Esophagus muscularis mucosa (tissue), 4 donors: Measurements from ENCODE around the gene DENND6B. TPM values are rescaled to one million over a fixed set of nuclear protein-coding genes. Genes with fewer than 3 reads are reported as not detected.

Experiments used
- DNase-seq: peaks from one replicate; pipeline ENCODE4 v3.0.0-alpha.2; 2017; ENCODE audit errors: extremely low spot score
- H3K27ac ChIP-seq, 4 donors: fragments of 200-600 bp; sonication (generic); replicated peaks in 1 of 4; 1 replicate in 3 of 4; 2 replicates in 1 of 4; pipeline ENCODE4 v1.5.1; 2016 to 2019; ENCODE audit warnings: mild to moderate bottlenecking in 1 of 4
- H3K27me3 ChIP-seq, 4 donors: fragments of 200-600 bp; sonication (generic); one replicate each; pipeline versions ENCODE4 v1.5.1 to v1.6.0; 2016 to 2019
- H3K36me3 ChIP-seq, 4 donors: fragments of 200-600 bp; sonication (generic); one replicate each; pipeline ENCODE4 v1.5.1; 2016 to 2019
- H3K4me1 ChIP-seq, 4 donors: fragments of 200-600 bp; sonication (generic); one replicate each; pipeline ENCODE4 v1.5.1; 2016 to 2019
- H3K4me3 ChIP-seq, 4 donors: fragments of 200-600 bp; sonication (generic); 1 replicate in 2 of 4; 2 replicates in 2 of 4; pipeline ENCODE4 v1.5.1; 2016 to 2019; ENCODE audit warnings: mild to moderate bottlenecking in 4 of 4, moderate library complexity in 1 of 4
- H3K9me3 ChIP-seq, 4 donors: fragments of 200-600 bp; sonication (generic); 1 replicate in 3 of 4; 2 replicates in 1 of 4; pipeline ENCODE4 v1.5.1; 2016 to 2019
- EP300 ChIP-seq: sonication (generic); formaldehyde crosslinking; IDR thresholded peaks from one replicate; pipeline ENCODE4 v1.6.1; 2017; ENCODE audit warnings: antibody characterized with exemption
- POLR2A ChIP-seq: fragments of 450-650 bp; IDR thresholded peaks from one replicate; pipeline ENCODE4 v1.6.1; 2017; ENCODE audit warnings: antibody characterized with exemption, moderate library complexity, mild to moderate bottlenecking, low read depth
- POLR2AphosphoS5 ChIP-seq, 2 donors: sonication (generic); formaldehyde crosslinking; IDR thresholded peaks; one replicate each; pipeline ENCODE4 v1.6.1; 2017; ENCODE audit warnings: antibody characterized with exemption in 2 of 2
- WGBS: methylation state at CpG from one replicate; pipeline ENCODE4 v1.1.5; 2018; 5-methylcytosine and 5-hydroxymethylcytosine counted together
- intact Hi-C: fragments of 100-400 bp; cut with DNase I; formaldehyde crosslinking; loops from one replicate; pipeline ENCODE4 v1.15.1; 2023
- total RNA-seq, 4 donors: library from RNA; depleted of rRNA; stranded (reverse); fragments of >200 nt; gene quantifications; one replicate each; pipeline versions ENCODE4 v1.1.0 to v1.2.1, GENCODE V29; 2016
- TF ChIP-seq, protein P1 (sequence below), 3 experiments: fragments of 200-600 bp in 2 of 3; fragments of 450-650 bp in 1 of 3; sonication (generic) in 2 of 3; IDR thresholded peaks; one replicate each; pipeline ENCODE4 v1.5.1; 2017 to 2019; ENCODE audit warnings: antibody characterized with exemption in 3 of 3, mild to moderate bottlenecking in 2 of 3, moderate library complexity in 1 of 3

DENND6B gene
- total RNA-seq, 4 donors from 2014 or later = 1.7 to 3.8 (median 2.5) TPM

DNA sequence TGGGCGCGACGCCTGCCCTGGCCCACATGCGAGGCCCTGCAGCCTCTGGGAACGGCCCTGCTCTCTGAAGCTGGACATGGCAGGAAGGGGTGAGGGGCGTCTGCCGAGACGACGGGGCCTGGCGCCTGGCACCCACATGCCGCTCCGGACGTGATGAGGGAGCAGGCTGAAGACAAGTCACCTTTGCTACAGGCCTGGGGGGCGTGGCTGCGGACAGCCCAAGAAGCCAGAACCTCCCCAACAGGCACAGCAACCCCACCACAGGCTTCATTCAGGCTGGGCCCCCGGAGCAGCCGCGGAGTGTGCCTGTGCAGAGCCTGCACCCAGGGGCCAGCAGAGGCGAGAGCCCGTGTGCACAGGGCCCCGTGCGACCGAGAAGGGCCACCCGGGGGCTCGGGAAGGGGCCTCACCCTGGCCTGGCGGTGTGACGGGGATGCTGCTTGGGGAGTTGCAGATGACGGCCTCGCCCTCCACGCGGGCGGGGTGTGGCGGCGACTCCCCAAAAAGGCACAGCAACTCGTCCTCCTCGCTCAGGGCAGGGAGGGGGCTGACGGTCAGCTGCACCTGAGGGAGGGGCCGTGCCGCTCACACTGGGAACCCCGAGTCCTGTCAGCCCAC is 40.0 kb downstream of the DENND6B start:
- no peak for DNase-seq
- WGBS = 87% methylated on average over 27 of the region's 40 CpGs
- H3K4me3 ChIP-seq = no peak overlapping the region
- no peaks in the 10 kb centered on the region for H3K27me3 ChIP-seq
- intact Hi-C loops = no loop called here
- H3K36me3 ChIP-seq = peaks cover 73 to 94% (median 91%) of the 10 kb centered on the region in 4 donors
- no peaks in the 10 kb centered on the region for H3K9me3 ChIP-seq
- no peak overlapping the region for H3K27ac ChIP-seq
- peaks cover 10 to 39% (median 20%) of the 10 kb centered on the region in 4 donors for H3K4me1 ChIP-seq
- TF ChIP-seq POLR2AphosphoS5 (IDR thresholded peaks at IDR 0.05) (no peak), EP300 (no peak), POLR2A (no peak)
- TF ChIP-seq, protein P1, sequence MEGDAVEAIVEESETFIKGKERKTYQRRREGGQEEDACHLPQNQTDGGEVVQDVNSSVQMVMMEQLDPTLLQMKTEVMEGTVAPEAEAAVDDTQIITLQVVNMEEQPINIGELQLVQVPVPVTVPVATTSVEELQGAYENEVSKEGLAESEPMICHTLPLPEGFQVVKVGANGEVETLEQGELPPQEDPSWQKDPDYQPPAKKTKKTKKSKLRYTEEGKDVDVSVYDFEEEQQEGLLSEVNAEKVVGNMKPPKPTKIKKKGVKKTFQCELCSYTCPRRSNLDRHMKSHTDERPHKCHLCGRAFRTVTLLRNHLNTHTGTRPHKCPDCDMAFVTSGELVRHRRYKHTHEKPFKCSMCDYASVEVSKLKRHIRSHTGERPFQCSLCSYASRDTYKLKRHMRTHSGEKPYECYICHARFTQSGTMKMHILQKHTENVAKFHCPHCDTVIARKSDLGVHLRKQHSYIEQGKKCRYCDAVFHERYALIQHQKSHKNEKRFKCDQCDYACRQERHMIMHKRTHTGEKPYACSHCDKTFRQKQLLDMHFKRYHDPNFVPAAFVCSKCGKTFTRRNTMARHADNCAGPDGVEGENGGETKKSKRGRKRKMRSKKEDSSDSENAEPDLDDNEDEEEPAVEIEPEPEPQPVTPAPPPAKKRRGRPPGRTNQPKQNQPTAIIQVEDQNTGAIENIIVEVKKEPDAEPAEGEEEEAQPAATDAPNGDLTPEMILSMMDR (IDR thresholded peaks at IDR 0.05) = no peak

DNA sequence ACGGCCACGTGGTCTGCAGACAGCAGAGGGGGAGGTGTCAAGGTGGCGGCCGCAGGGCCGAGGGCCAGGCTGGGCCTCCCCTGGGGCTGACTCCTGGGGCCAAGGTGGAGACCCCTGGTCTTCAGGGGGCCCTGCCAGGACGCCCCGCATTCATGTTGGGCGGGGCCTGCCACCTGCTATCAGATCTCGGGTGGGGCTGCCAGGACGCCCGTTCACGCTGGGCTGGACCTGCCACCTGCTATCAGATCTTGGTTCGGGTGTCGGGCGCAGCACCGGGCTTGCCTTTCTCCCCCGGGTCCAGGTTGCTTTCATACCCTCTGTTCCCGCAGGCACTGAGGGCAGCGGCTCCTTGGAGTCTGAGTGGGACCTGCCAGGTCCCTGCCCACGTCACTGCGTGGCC is 40.5 kb downstream of the DENND6B start:
- Histone ChIP-seq H3K36me3 (peaks cover 78 to 96% (median 95%) of the 10 kb centered on the region in 4 donors), H3K27me3 (no peaks in the 10 kb centered on the region), H3K4me1 (peaks cover 11 to 34% (median 17%) of the 10 kb centered on the region in 4 donors), H3K27ac (no peak overlapping the region), H3K4me3 (no peak overlapping the region), H3K9me3 (no peaks in the 10 kb centered on the region)
- DNase-seq = no peak
- WGBS = 90% methylated on average over 16 of the region's 21 CpGs
- TF ChIP-seq POLR2AphosphoS5 (IDR thresholded peaks at IDR 0.05) (no peak), EP300 (no peak), POLR2A (no peak)
- TF ChIP-seq, protein P1 (IDR thresholded peaks at IDR 0.05) = no peak
- intact Hi-C loops = no loop called here

DNA sequence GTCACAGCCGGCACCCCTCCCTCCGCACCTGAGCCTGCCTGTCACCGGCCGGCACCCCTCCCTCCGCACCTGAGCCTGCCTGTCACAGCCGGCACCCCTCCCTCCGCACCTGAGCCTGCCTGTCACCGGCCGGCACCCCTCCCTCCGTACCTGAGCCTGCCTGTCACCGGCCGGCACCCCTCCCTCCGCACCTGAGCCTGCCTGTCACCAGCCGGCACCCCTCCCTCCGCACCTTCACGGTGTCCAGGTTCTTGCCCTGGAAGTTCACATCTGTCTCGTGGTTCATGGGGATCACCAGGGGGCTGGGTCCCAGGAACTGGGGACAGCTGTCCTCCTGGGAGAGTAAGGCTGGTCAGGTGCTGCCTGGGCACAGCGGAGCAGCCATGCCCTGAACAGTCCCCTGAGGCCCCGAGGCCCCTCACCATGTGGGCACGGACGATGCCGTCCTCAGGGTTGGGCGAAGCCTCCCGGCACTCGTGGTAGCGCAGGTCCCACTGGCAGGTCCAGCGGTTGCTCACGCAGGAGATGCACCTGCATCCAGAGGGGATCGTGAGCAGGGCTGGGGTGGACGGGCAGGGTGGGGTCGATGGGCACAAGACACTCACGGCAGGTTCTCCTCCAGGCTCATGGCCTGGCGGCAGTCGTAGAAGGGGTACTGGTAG is 41.1 kb downstream of the DENND6B start:
- WGBS = 90% methylated on average over 22 of the region's 34 CpGs
- peaks cover 84 to 96% (median 95%) of the 10 kb centered on the region in 4 donors for H3K36me3 ChIP-seq
- H3K9me3 ChIP-seq = no peaks in the 10 kb centered on the region
- no peak for TF ChIP-seq POLR2A
- TF ChIP-seq, protein P1 (IDR thresholded peaks at IDR 0.05) = no peak
- TF ChIP-seq EP300 = no peak
- TF ChIP-seq POLR2AphosphoS5 (IDR thresholded peaks at IDR 0.05) = no peak
- no peaks in the 10 kb centered on the region for H3K27me3 ChIP-seq
- peaks cover 11 to 30% (median 16%) of the 10 kb centered on the region in 4 donors for H3K4me1 ChIP-seq
- no peak for DNase-seq
- H3K27ac ChIP-seq = no peak overlapping the region
- H3K4me3 ChIP-seq = no peak overlapping the region
- intact Hi-C loops = no loop called here

DNA sequence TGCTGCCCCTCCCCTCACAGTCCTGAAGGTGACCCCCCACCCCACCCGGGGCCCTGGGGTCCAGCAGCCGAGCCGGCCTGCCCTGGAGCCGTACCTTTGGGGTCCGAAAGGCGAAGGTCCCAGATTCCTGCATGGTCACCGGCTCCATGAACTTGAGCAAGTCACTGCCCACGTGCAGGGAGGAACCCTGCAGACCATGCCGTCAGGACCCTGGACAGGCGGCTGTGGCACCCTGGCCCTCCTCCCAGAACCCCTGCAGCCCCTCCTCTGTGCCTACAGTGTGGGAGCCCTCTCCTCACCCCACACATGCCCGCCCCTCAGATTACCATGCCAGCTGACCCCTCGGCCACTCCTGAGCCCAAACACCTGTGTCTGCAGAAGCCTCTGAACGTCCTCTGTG is 42.3 kb downstream of the DENND6B start:
- Histone ChIP-seq H3K27me3 (no peaks in the 10 kb centered on the region), H3K27ac (no peak overlapping the region), H3K36me3 (peaks cover 89 to 96% (median 96%) of the 10 kb centered on the region in 4 donors), H3K4me1 (peaks cover 10 to 20% (median 11%) of the 10 kb centered on the region in 4 donors), H3K9me3 (no peaks in the 10 kb centered on the region), H3K4me3 (no peak overlapping the region)
- no peak for DNase-seq
- TF ChIP-seq EP300 = no peak
- TF ChIP-seq POLR2AphosphoS5 (IDR thresholded peaks at IDR 0.05) = no peak
- TF ChIP-seq POLR2A = no peak
- TF ChIP-seq, protein P1 (IDR thresholded peaks at IDR 0.05) = no peak
- 87% methylated on average over 4 of the region's 13 CpGs for WGBS
- intact Hi-C loops = no loop called here
